ENCODE data around the gene SHD. TPM values are rescaled to one million over a fixed set of nuclear protein-coding genes. Genes with fewer than 3 reads are reported as not detected.
A peak's percentile ranks its signal among the peaks of the same experiment; 100 is the strongest.

The SHD gene
- total RNA-seq, 1 experiment from 2014 or later: not detected

DNA sequence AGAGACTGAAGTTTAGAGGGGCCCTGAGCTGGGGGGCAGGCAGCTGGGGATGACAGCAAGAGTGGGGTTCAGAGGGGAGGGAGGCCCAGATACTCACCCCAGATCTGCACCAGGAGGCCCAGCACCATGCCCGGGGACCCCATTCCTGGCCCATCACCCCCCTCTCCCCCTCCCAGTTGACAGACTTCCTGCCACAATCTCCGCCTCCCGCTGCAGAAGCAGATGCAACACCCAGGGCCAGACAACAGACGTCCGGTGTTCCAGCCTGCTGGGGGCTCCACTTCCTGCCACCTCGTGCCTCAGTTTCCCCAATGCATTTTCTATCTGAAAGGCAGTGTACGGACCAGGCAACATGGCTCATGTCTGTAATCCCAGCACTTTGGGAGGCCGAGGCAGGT, 23.2 kb downstream of the SHD start, which contains the start of gene TMIGD2:
Gene TMIGD2, minus strand, starts transcription at position 147 of the 398 bp plus-strand sequence. Its CDS starts 4 bp downstream, at position 143.
- Histone ChIP-seq H3K27ac (no peak within 1 kb of the TSS), H3F3A (ENCODE audit: insufficient read depth, low read depth) (no peaks in the 10 kb centered on the region; the same call in 1 of the 2 replicates), H3K27me3 (ENCODE audit: insufficient read depth, low read depth) (no peaks in the 10 kb centered on the region), H3K79me2 (ENCODE audit: low read depth) (no peaks in the 10 kb centered on the region), H3K4me2 (peak within 1 kb of the TSS; percentile 2; the same call in 1 of the 2 replicates), H3K9me3 (ENCODE audit: insufficient read depth, low read depth) (no peaks in the 10 kb centered on the region), H2AFZ (no peak within 1 kb of the TSS), H4K20me1 (ENCODE audit: insufficient read depth) (no peaks in the 10 kb centered on the region), H3K9me2 (ENCODE audit: insufficient read depth) (no peaks in the 10 kb centered on the region), H3K36me3 (ENCODE audit: low read depth) (no peaks in the 10 kb centered on the region), H3K4me1 (replicated peaks; ENCODE audit: insufficient read depth) (no peaks in the 10 kb centered on the region), H3K4me3 (no peak within 1 kb of the TSS)
- no peak for TF ChIP-seq EZH2 (IDR thresholded peaks at IDR 0.05; ENCODE audit: low read depth)
- TF ChIP-seq CTCF (conservative IDR thresholded peaks at IDR 0.05): no peak
- intact Hi-C loops (cut with micrococcal nuclease; ENCODE audit: unreplicated experiment): no loop called here
- CTCF ChIA-PET: no interaction called here
- POLR2A ChIA-PET (ENCODE audit: unreplicated experiment): no interaction called here
- no peak for DNase-seq
- no TSS peak for BruUV-seq (replicated peaks)

DNA sequence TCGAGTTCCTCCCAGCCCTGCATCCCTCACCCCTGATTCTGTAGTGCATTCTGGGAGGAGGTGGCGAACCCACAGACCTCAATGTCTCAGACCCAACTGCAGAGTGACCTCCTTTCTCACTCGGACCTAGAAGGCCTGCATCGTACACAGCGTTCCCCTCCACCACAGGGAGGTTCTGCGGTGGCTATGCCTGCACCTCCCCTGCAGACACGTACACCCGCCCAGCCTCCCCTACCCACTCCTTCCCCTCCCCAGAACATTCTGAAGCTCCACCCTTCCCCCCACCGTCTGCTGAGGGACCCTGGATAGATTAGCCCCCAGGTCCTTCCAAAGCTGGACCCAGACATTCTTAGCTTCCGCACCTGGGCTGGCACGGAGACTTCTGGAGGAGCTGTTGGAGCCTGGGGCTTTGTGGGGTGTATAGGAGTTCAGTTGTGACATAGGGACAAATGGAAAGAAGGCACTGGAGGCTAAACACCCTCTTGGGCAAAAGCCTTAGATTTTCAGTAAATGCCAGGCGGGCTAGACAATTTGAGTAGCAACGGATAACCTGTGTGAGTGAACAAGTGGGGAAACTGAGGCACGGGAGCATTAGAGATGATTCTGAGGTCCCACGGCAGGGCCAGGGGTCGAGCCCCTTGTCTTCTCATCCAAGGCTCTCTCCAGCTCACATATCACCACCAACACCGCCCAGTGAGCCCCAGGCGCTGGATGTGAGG, 24.9 kb downstream of the SHD start:
- intact Hi-C loops (cut with micrococcal nuclease; ENCODE audit: unreplicated experiment): no loop called here
- H3K36me3 ChIP-seq (ENCODE audit: low read depth): no peaks in the 10 kb centered on the region
- DNase-seq: no peak
- BruUV-seq (replicated peaks): no TSS peak
- H3K4me3 ChIP-seq: no peak overlapping the region
- H3K9me2 ChIP-seq (ENCODE audit: insufficient read depth): no peaks in the 10 kb centered on the region
- H3K79me2 ChIP-seq (ENCODE audit: low read depth): no peaks in the 10 kb centered on the region
- no peaks in the 10 kb centered on the region for H3K4me1 ChIP-seq (replicated peaks; ENCODE audit: insufficient read depth)
- no peaks in the 10 kb centered on the region for H3K27me3 ChIP-seq (ENCODE audit: insufficient read depth, low read depth)
- CTCF ChIA-PET: no interaction called here
- H3K27ac ChIP-seq: no peak overlapping the region
- peaks cover under 1% of the 10 kb centered on the region; the same call in 1 of the 2 replicates for H3F3A ChIP-seq (ENCODE audit: insufficient read depth, low read depth)
- H4K20me1 ChIP-seq (ENCODE audit: insufficient read depth): no peaks in the 10 kb centered on the region
- no peak overlapping the region for H2AFZ ChIP-seq
- POLR2A ChIA-PET (ENCODE audit: unreplicated experiment): no interaction called here
- no peak for TF ChIP-seq EZH2 (IDR thresholded peaks at IDR 0.05; ENCODE audit: low read depth)
- TF ChIP-seq CTCF (conservative IDR thresholded peaks at IDR 0.05): no peak
- no peak overlapping the region for H3K4me2 ChIP-seq
- H3K9me3 ChIP-seq (ENCODE audit: insufficient read depth, low read depth): no peaks in the 10 kb centered on the region

GRCh38 chr19:4304538-4305256, 25.6 kb downstream of the SHD start, which contains the start of gene FSD1:
TSS of gene FSD1 (plus strand) at chr19:4304598. CDS start at chr19:4304747, 149 bp downstream.
- no peaks in the 10 kb centered on the region for H3K9me2 ChIP-seq (ENCODE audit: insufficient read depth)
- CTCF ChIA-PET: no interaction called here
- H3K4me2 ChIP-seq: no peak within 1 kb of the TSS
- H4K20me1 ChIP-seq (ENCODE audit: insufficient read depth): no peaks in the 10 kb centered on the region
- peaks cover 6% of the 10 kb centered on the region; the same call in 1 of the 2 replicates for H3F3A ChIP-seq (ENCODE audit: insufficient read depth, low read depth)
- H3K4me3 ChIP-seq: no peak within 1 kb of the TSS
- no peak within 1 kb of the TSS for H3K27ac ChIP-seq
- H3K9me3 ChIP-seq (ENCODE audit: insufficient read depth, low read depth): no peaks in the 10 kb centered on the region
- no TSS peak for BruUV-seq (replicated peaks)
- no peaks in the 10 kb centered on the region for H3K27me3 ChIP-seq (ENCODE audit: insufficient read depth, low read depth)
- no peak within 1 kb of the TSS for H2AFZ ChIP-seq
- intact Hi-C loops (cut with micrococcal nuclease; ENCODE audit: unreplicated experiment): no loop called here
- TF ChIP-seq EZH2 (IDR thresholded peaks at IDR 0.05; ENCODE audit: low read depth) (no peak), CTCF (conservative IDR thresholded peaks at IDR 0.05) (no peak)
- H3K79me2 ChIP-seq (ENCODE audit: low read depth): no peaks in the 10 kb centered on the region
- H3K36me3 ChIP-seq (ENCODE audit: low read depth): no peaks in the 10 kb centered on the region
- no peak for DNase-seq
- POLR2A ChIA-PET (ENCODE audit: unreplicated experiment): interaction anchor here (0.6 kb wide), 1 partner anchor 334 kb away, joined by 7 read pairs; the partner anchor contains the start of gene DAPK3
- no peaks in the 10 kb centered on the region for H3K4me1 ChIP-seq (replicated peaks; ENCODE audit: insufficient read depth)
